WTC11 (cell line): Measurements from ENCODE around the gene LPIN3. TPM values are rescaled to one million over a fixed set of nuclear protein-coding genes. Genes with fewer than 3 reads are reported as not detected.

Experiments
- ATAC-seq: fragments of 200-7000 bp; cut with Tn5 transposase; 2 replicates; pipeline ENCODE4 v1.10.0; 2021; ENCODE audit warnings: mild to moderate bottlenecking, moderate library complexity
- CTCF ChIA-PET: fragments of 300-600 bp; sonication (Branson Sonifier 250); formaldehyde crosslinking; loops from one replicate; lab custom pipeline; 2021; ENCODE audit warnings: antibody characterized with exemption; lab: Charles Lee
- POLR2A ChIA-PET: fragments of 350-600 bp; sonication (Branson Sonifier 250); formaldehyde crosslinking; loops from one replicate; lab custom pipeline; 2021; ENCODE audit warnings: antibody characterized with exemption; lab: Charles Lee
- DNase-seq: peaks from one replicate; pipeline ENCODE4 v3.0.0; 2021; ENCODE audit warnings: low spot score
- H3K27ac Mint-ChIP-seq: 2 replicates; pipeline ENCODE4 v1.8.0; 2021; ENCODE audit warnings: mixed read lengths
- H3K27me3 Mint-ChIP-seq: 2 replicates; pipeline ENCODE4 v1.8.0; 2021; ENCODE audit warnings: low read depth, mild to moderate bottlenecking, moderate library complexity, mixed read lengths
- H3K36me3 Mint-ChIP-seq: 2 replicates; pipeline ENCODE4 v1.8.0; 2021; ENCODE audit warnings: mixed read lengths
- H3K4me1 Mint-ChIP-seq: 2 replicates; pipeline ENCODE4 v1.8.0; 2022; ENCODE audit warnings: mixed read lengths
- H3K4me3 Mint-ChIP-seq: 2 replicates; pipeline ENCODE4 v1.8.0; 2021; ENCODE audit warnings: mild to moderate bottlenecking, moderate library complexity, mixed read lengths
- H3K9me3 Mint-ChIP-seq: 2 replicates; pipeline ENCODE4 v1.8.0; 2021; ENCODE audit warnings: mixed read lengths
- ARID4B ChIP-seq: sonication (generic); formaldehyde crosslinking; IDR thresholded peaks from 2 replicates; pipeline ENCODE4 v1.8.0; 2023; ENCODE audit warnings: missing genetic modification reagents, mild to moderate bottlenecking, borderline replicate concordance
- CBFB ChIP-seq: sonication (generic); formaldehyde crosslinking; IDR thresholded peaks from 2 replicates; pipeline ENCODE4 v1.8.1; 2022; ENCODE audit warnings: mild to moderate bottlenecking, low read depth, missing genetic modification reagents
- ESRRA ChIP-seq: sonication (generic); formaldehyde crosslinking; IDR thresholded peaks from 2 replicates; pipeline ENCODE4 v1.8.1; 2022; ENCODE audit warnings: mild to moderate bottlenecking, missing genetic modification reagents, borderline replicate concordance
- FOXJ3 ChIP-seq: sonication (generic); formaldehyde crosslinking; IDR thresholded peaks from 2 replicates; pipeline ENCODE4 v1.9.0; 2021; ENCODE audit warnings: missing genetic modification reagents, mild to moderate bottlenecking, borderline replicate concordance
- FOXK1 ChIP-seq: sonication (generic); formaldehyde crosslinking; IDR thresholded peaks from 2 replicates; pipeline ENCODE4 v1.8.0; 2022; ENCODE audit warnings: mild to moderate bottlenecking, moderate library complexity, missing genetic modification reagents
- IRF2 ChIP-seq: sonication (generic); formaldehyde crosslinking; IDR thresholded peaks from 2 replicates; pipeline ENCODE4 v1.8.0; 2022; ENCODE audit warnings: low read depth, missing genetic modification reagents, borderline replicate concordance
- JAZF1 ChIP-seq: fragments of 250-450 bp; sonication (Bioruptor Pico); IDR thresholded peaks from 2 replicates; pipeline ENCODE4 v1.9.0; 2021; ENCODE audit warnings: moderate library complexity, mild to moderate bottlenecking, inconsistent platforms
- JUN ChIP-seq: sonication (generic); formaldehyde crosslinking; IDR thresholded peaks from 2 replicates; pipeline ENCODE4 v1.8.0; 2023; ENCODE audit warnings: mild to moderate bottlenecking, missing genetic modification reagents
- MLX ChIP-seq: sonication (generic); formaldehyde crosslinking; IDR thresholded peaks from 2 replicates; pipeline ENCODE4 v1.8.1; 2023; ENCODE audit warnings: mild to moderate bottlenecking, missing genetic modification reagents, moderate library complexity
- MXD4 ChIP-seq: fragments of 250-450 bp; sonication (Bioruptor Pico); IDR thresholded peaks from 2 replicates; pipeline ENCODE4 v1.8.0; 2021; ENCODE audit warnings: mild to moderate bottlenecking, moderate library complexity, borderline replicate concordance
- MYBL2 ChIP-seq: sonication (generic); formaldehyde crosslinking; IDR thresholded peaks from 2 replicates; pipeline ENCODE4 v1.8.1; 2023; ENCODE audit warnings: mild to moderate bottlenecking, moderate library complexity, missing genetic modification reagents
- NFATC4 ChIP-seq: fragments of 250-450 bp; sonication (Bioruptor Pico); IDR thresholded peaks from 2 replicates; pipeline ENCODE4 v1.9.0; 2021; ENCODE audit warnings: mild to moderate bottlenecking
- NFYB ChIP-seq: sonication (generic); formaldehyde crosslinking; conservative IDR thresholded peaks from 2 replicates; pipeline ENCODE4 v1.8.0; 2022; ENCODE audit warnings: low read depth, missing genetic modification reagents
- NR2C2 ChIP-seq: sonication (generic); formaldehyde crosslinking; IDR thresholded peaks from 2 replicates; pipeline ENCODE4 v1.8.0; 2022; ENCODE audit warnings: mild to moderate bottlenecking, missing genetic modification reagents
- RELA ChIP-seq: sonication (generic); formaldehyde crosslinking; IDR thresholded peaks from 2 replicates; pipeline ENCODE4 v1.8.1; 2022; ENCODE audit warnings: missing genetic modification reagents, mild to moderate bottlenecking, borderline replicate concordance
- STAT6 ChIP-seq: sonication (generic); formaldehyde crosslinking; conservative IDR thresholded peaks from 2 replicates; pipeline ENCODE4 v1.8.1; 2023; ENCODE audit warnings: mild to moderate bottlenecking, low read depth, missing genetic modification reagents, moderate library complexity
- USF1 ChIP-seq: sonication (generic); formaldehyde crosslinking; IDR thresholded peaks from 2 replicates; pipeline ENCODE4 v1.8.0; 2022; ENCODE audit warnings: mild to moderate bottlenecking, missing genetic modification reagents
- ZBTB21 ChIP-seq: sonication (generic); formaldehyde crosslinking; IDR thresholded peaks from 2 replicates; pipeline ENCODE4 v1.8.1; 2023; ENCODE audit warnings: mild to moderate bottlenecking, missing genetic modification reagents, borderline replicate concordance
- ZNF121 ChIP-seq: sonication (generic); formaldehyde crosslinking; IDR thresholded peaks from 2 replicates; pipeline ENCODE4 v1.8.0; 2023; ENCODE audit warnings: missing genetic modification reagents
- ZNF138 ChIP-seq: sonication (generic); formaldehyde crosslinking; conservative IDR thresholded peaks from 2 replicates; pipeline ENCODE4 v1.8.1; 2022; ENCODE audit warnings: mild to moderate bottlenecking, moderate library complexity, missing genetic modification reagents
- ZNF219 ChIP-seq: sonication (generic); formaldehyde crosslinking; IDR thresholded peaks from 2 replicates; pipeline ENCODE4 v1.8.0; 2023; ENCODE audit warnings: missing genetic modification reagents, mild to moderate bottlenecking, borderline replicate concordance
- total RNA-seq: library from RNA; stranded (reverse); gene quantifications from 3 replicates; pipeline ENCODE4 v1.2.3, GENCODE V29; 2021

Gene LPIN3
- total RNA-seq, 1 experiment from 2014 or later = 7.9 TPM

- TF ChIP-seq NFYB (CRISPR knock-in tag) (no peak), JUN (CRISPR knock-in tag) (no peak), CBFB (CRISPR knock-in tag) (no peak), MLX (no peak), ZNF219 (CRISPR knock-in tag) (no peak), MXD4 (CRISPR knock-in tag) (no peak), JAZF1 (CRISPR knock-in tag) (no peak), STAT6 (CRISPR knock-in tag) (no peak), MYBL2 (no peak), IRF2 (no peak)
- Mint-ChIP-seq H3K27ac (no peak overlapping the region), H3K4me1 (peaks cover 6% of the 10 kb centered on the region), H3K27me3 (peaks cover 8% of the 10 kb centered on the region), H3K4me3 (no peak overlapping the region), H3K9me3 (no peaks in the 10 kb centered on the region), H3K36me3 (no peaks in the 10 kb centered on the region)
- ATAC-seq (no peak), DNase-seq (no peak)
- ChIA-PET CTCF (interaction anchor here (0.7 to 1.4 kb wide), 3 partner anchors 86 to 163 kb away, joined by 4 to 6 read pairs (median 6); no protein-coding TSS in a partner anchor), POLR2A (no interaction called here)
These were observed 5.0 kb upstream of the LPIN3 start for GRCh38 chr20:41335591-41335990.

GRCh38 chr20:41336711-41337492 is 3.7 kb upstream of the LPIN3 start:
- Mint-ChIP-seq H3K36me3 (no peaks in the 10 kb centered on the region), H3K4me1 (peaks cover 6% of the 10 kb centered on the region), H3K4me3 (no peak overlapping the region), H3K27me3 (peaks cover 8% of the 10 kb centered on the region), H3K27ac (no peak overlapping the region), H3K9me3 (no peaks in the 10 kb centered on the region)
- no peak for ATAC-seq
- ChIA-PET CTCF (interaction anchor here (0.6 to 5.6 kb wide), 4 partner anchors 23 to 201 kb away, joined by 3 to 126 read pairs (median 48); no protein-coding TSS in a partner anchor), POLR2A (interaction anchor here (0.6 kb wide), 1 partner anchor 10 kb away, joined by 5 read pairs; no protein-coding TSS in a partner anchor)
- no peak for DNase-seq
- TF ChIP-seq ZNF121 (no peak), FOXJ3 (CRISPR knock-in tag) (no peak), ESRRA (CRISPR knock-in tag) (no peak), NR2C2 (CRISPR knock-in tag) (no peak), NFATC4 (CRISPR knock-in tag) (no peak), USF1 (CRISPR knock-in tag) (no peak), ZNF138 (CRISPR knock-in tag) (no peak), RELA (CRISPR knock-in tag) (no peak), FOXK1 (no peak), MXD4 (CRISPR knock-in tag) (no peak), ZBTB21 (no peak), ARID4B (no peak)
